Stomach (tissue), 9 donors: ENCODE data around the gene LY6G5C. TPM values are rescaled to one million over a fixed set of nuclear protein-coding genes. Genes with fewer than 3 reads are reported as not detected.

Experiments
- DNase-seq, 2 donors: peaks; one replicate each; pipeline versions ENCODE4 v3.0.0 to v3.0.0-alpha.2; 2013 to 2019
- H3K27ac ChIP-seq, 5 donors: fragments of 200-600 bp in 4 of 5; sonication (generic) in 4 of 5; one replicate each; pipeline ENCODE4 v1.5.1; 2013 to 2019; ENCODE audit warnings: mild to moderate bottlenecking in 1 of 5, moderate library complexity in 1 of 5
- H3K27me3 ChIP-seq, 3 donors: fragments of 200-600 bp; sonication (generic); one replicate each; pipeline ENCODE4 v1.5.1; 2017 to 2019; ENCODE audit warnings: mixed run types in 1 of 3
- H3K36me3 ChIP-seq, 4 donors: fragments of 200-600 bp; sonication (generic); 1 replicate in 3 of 4; 2 replicates in 1 of 4; pipeline ENCODE4 v1.5.1; 2016 to 2019
- H3K4me1 ChIP-seq, 4 donors: fragments of 200-600 bp; sonication (generic); one replicate each; pipeline ENCODE4 v1.5.1; 2016 to 2019
- H3K4me3 ChIP-seq, 4 donors: fragments of 200-600 bp; sonication (generic) in 3 of 4; one replicate each; pipeline ENCODE4 v1.5.1; 2016 to 2019; ENCODE audit warnings: mild to moderate bottlenecking in 1 of 4
- H3K9me3 ChIP-seq, 4 donors: fragments of 200-600 bp; sonication (generic); one replicate each; pipeline ENCODE4 v1.5.1; 2016 to 2019
- EP300 ChIP-seq: sonication (generic); formaldehyde crosslinking; IDR thresholded peaks from one replicate; pipeline ENCODE4 v1.6.1; 2017; ENCODE audit warnings: antibody characterized with exemption
- POLR2A ChIP-seq, 4 donors: fragments of 450-650 bp; IDR thresholded peaks; one replicate each; pipeline ENCODE4 v1.6.1; 2016; ENCODE audit warnings: antibody characterized with exemption in 4 of 4, control low read depth in 2 of 4, mild to moderate bottlenecking in 1 of 4, moderate library complexity in 1 of 4
- POLR2AphosphoS5 ChIP-seq, 3 donors: sonication (generic); formaldehyde crosslinking; IDR thresholded peaks; one replicate each; pipeline ENCODE4 v1.6.1; 2016; ENCODE audit warnings: antibody characterized with exemption in 3 of 3
- WGBS, 5 donors: extraction: QIAGEN DNeasy Blood & Tissue Kit in 3 of 5; methylation state at CpG; one replicate each; pipeline versions ENCODE4 v1.1.5 to v1.1.7; 2013 to 2018; 5-methylcytosine and 5-hydroxymethylcytosine counted together
- intact Hi-C: fragments of 100-400 bp; cut with DNase I; formaldehyde crosslinking; loops from one replicate; pipeline ENCODE4 v1.15.1; 2023; ENCODE audit warnings: low total_unique reads
- polyA plus RNA-seq, 3 donors: library from polyadenylated mRNA; stranded (reverse); fragments of 200-250 nt; gene quantifications; one replicate each; pipeline ENCODE4 v1.2.3, GENCODE V29; 2013
- total RNA-seq, 5 donors: library from RNA; depleted of rRNA; stranded (reverse); fragments of >200 nt; gene quantifications; one replicate each; pipeline versions ENCODE4 v1.1.0 to v1.2.3, GENCODE V29; 2014 to 2016
- TF ChIP-seq, protein P1 (sequence below), 7 experiments: fragments of 450-650 bp in 4 of 7; fragments of 200-600 bp in 3 of 7; sonication (generic) in 3 of 7; IDR thresholded peaks; one replicate each; pipeline ENCODE4 v1.5.1; 2016 to 2019; ENCODE audit warnings: antibody characterized with exemption in 7 of 7, control low read depth in 2 of 7, mild to moderate bottlenecking in 1 of 7
- donor health status: healthy with polysubstance abuse.
- donor health status: Bipolar disorder and iron deficiency.
- donor health status: healthy.

LY6G5C gene
- total and polyA plus RNA-seq, 8 donors = 1.8 to 4.9 (median 2.7) TPM; not detected in 5

DNA sequence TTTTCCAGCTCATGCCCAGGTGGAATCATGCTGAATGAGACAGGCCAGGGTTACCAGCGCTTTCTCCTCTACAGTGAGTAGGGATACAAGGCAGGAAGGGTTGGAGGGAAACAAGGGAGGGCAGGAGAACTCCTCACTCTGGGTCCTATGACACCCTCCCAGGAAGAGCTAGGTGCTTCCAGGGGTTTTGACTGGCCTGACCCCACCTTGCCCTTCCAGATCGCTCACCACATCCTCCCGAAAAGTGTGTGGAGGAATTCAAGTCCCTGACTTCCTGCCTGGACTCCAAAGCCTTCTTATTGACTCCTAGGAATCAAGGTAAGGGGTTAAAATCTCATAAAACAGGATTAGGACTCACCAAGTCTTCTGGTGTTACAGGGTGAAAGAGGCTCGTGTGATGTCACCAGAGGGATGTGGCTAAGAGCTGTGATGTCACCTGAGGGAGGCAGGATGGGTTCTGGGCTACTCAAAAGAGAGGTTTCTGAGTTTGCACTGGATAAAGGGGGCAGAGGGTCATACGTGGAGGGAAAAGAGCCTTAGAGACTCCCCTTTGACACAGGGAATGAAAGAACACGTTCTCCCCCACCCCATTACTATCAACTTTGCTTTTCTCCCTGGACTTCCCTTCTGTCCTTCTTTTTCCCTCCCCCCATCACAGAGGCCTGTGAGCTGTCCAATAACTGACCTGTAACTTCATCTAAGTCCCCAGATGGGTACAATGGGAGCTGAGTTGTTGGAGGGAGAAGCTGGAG lies 23.3 kb downstream of the LY6G5C start:
- intact Hi-C loops = no loop called here
- Histone ChIP-seq H3K27ac (peak overlapping the region in 3 of 5 donors; percentile 0 to 91 (median 6)), H3K4me1 (peaks cover 33 to 78% (median 69%) of the 10 kb centered on the region in 4 donors), H3K4me3 (no peak overlapping the region), H3K9me3 (no peaks in the 10 kb centered on the region), H3K27me3 (no peaks in the 10 kb centered on the region), H3K36me3 (peaks cover 13 to 42% (median 40%) of the 10 kb centered on the region in 4 donors)
- no peak for TF ChIP-seq POLR2AphosphoS5 (IDR thresholded peaks at IDR 0.05)
- TF ChIP-seq, protein P1, sequence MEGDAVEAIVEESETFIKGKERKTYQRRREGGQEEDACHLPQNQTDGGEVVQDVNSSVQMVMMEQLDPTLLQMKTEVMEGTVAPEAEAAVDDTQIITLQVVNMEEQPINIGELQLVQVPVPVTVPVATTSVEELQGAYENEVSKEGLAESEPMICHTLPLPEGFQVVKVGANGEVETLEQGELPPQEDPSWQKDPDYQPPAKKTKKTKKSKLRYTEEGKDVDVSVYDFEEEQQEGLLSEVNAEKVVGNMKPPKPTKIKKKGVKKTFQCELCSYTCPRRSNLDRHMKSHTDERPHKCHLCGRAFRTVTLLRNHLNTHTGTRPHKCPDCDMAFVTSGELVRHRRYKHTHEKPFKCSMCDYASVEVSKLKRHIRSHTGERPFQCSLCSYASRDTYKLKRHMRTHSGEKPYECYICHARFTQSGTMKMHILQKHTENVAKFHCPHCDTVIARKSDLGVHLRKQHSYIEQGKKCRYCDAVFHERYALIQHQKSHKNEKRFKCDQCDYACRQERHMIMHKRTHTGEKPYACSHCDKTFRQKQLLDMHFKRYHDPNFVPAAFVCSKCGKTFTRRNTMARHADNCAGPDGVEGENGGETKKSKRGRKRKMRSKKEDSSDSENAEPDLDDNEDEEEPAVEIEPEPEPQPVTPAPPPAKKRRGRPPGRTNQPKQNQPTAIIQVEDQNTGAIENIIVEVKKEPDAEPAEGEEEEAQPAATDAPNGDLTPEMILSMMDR (IDR thresholded peaks at IDR 0.05) = no peak
- TF ChIP-seq POLR2A (IDR thresholded peaks at IDR 0.05) = no peak
- WGBS, 5 donors = 71 to 82% (median 80%) methylated on average over 6 of the region's 6 CpGs
- no peak for DNase-seq

DNA sequence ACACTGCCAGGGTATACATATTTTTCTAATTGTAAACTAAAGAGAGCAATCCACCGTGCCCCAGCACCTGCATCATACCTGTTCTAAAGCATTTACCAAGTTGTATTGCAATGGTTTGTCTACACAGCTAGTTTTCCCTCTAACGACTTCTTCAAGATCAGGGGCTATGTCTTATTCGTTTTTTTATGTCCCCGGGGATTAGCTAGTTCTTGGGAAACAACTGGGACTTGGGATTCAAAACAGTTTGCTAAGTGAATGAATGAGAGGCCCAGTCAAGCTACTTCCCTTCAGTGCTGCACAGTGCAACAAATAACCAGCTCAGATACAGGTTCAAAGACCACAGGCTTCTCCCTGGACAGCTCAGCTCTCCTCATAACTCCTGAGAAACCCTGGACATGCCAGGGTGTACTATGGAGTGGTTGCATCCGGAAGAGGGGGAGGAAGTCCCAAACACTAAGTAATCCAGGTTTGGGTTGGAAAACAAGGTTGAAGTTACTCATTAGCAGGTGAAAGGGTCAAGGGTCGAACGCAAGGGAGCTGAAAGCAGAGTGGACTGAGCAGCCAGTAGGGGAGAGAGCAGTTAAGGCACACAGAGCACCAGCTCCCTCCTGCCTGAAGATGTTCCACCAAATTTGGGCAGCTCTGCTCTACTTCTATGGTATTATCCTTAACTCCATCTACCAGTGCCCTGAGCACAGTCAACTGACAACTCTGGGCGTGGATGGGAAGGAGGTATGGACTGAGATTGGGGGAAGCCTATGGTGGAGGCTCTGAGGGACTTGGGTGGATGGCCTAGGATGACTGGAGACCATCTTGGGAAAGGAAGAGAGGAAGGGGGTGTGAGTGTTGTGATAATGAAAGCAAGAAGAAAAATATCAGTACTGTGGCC lies 25.3 kb downstream of the LY6G5C start, which contains the start of gene APOM:
Gene APOM (plus strand): TSS at position 546 of the 889 bp plus-strand sequence. CDS start 73 bp downstream, at position 619.
- no peaks in the 10 kb centered on the region for H3K27me3 ChIP-seq
- no peaks in the 10 kb centered on the region for H3K9me3 ChIP-seq
- peaks cover 7 to 38% (median 33%) of the 10 kb centered on the region in 4 donors for H3K36me3 ChIP-seq
- intact Hi-C loops = no loop called here
- WGBS, 5 donors = 64 to 77% (median 69%) methylated on average over 8 of the region's 8 CpGs
- H3K4me3 ChIP-seq = no peak within 1 kb of the TSS
- no peak within 1 kb of the TSS for H3K27ac ChIP-seq
- H3K4me1 ChIP-seq = peaks cover 35 to 72% (median 62%) of the 10 kb centered on the region in 4 donors
- TF ChIP-seq POLR2A (IDR thresholded peaks at IDR 0.05) (no peak), EP300 (no peak), POLR2AphosphoS5 (IDR thresholded peaks at IDR 0.05) (no peak)
- TF ChIP-seq, protein P1 (IDR thresholded peaks at IDR 0.05) = no peak
- DNase-seq = no peak

DNA sequence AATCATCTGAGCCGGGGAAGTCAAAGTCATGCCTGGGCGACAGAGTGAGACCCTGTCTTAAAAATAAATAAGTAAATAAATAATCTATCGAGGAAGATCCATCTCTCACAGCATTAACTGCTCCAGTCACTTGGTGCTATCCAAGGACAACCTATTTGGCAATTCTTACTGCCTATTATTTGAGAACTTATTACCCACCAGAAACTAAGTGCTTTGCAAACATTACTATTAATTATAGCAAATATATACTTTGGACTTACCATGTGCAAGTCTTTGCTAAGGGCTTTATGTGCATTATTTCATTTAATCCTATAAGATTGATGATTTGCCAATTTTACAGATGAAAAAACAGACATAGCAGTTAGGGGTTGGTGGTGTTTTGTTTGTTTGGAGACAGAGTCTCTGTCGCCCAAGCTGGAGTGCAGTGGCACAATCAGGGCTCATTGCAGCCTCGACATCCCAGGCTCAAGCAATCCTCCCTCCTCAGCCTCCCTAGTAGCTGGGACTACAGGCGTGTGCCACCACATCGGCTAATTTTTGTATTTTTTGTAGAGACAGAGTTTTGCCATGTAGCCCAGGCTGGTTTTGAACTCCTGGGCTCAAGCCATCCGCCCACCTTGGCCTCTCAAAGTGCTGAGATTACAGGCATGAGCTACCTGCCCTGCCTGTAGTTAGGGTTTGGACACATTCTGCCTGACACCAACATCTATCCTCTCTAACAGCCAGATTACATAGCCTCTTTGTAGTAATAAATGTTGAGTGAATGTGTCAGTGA lies 26.1 kb downstream of the LY6G5C start:
- Histone ChIP-seq H3K4me1 (peaks cover 35 to 75% (median 64%) of the 10 kb centered on the region in 4 donors), H3K27me3 (no peaks in the 10 kb centered on the region), H3K4me3 (no peak overlapping the region), H3K27ac (no peak overlapping the region), H3K9me3 (no peaks in the 10 kb centered on the region), H3K36me3 (peaks cover 7 to 46% (median 39%) of the 10 kb centered on the region in 4 donors)
- intact Hi-C loops = no loop called here
- no peak for TF ChIP-seq EP300
- no peak for TF ChIP-seq POLR2AphosphoS5 (IDR thresholded peaks at IDR 0.05)
- TF ChIP-seq POLR2A (IDR thresholded peaks at IDR 0.05) = no peak
- 82 to 88% (median 86%) methylated on average over 8 of the region's 8 CpGs for WGBS, 5 donors
- DNase-seq = no peak

DNA sequence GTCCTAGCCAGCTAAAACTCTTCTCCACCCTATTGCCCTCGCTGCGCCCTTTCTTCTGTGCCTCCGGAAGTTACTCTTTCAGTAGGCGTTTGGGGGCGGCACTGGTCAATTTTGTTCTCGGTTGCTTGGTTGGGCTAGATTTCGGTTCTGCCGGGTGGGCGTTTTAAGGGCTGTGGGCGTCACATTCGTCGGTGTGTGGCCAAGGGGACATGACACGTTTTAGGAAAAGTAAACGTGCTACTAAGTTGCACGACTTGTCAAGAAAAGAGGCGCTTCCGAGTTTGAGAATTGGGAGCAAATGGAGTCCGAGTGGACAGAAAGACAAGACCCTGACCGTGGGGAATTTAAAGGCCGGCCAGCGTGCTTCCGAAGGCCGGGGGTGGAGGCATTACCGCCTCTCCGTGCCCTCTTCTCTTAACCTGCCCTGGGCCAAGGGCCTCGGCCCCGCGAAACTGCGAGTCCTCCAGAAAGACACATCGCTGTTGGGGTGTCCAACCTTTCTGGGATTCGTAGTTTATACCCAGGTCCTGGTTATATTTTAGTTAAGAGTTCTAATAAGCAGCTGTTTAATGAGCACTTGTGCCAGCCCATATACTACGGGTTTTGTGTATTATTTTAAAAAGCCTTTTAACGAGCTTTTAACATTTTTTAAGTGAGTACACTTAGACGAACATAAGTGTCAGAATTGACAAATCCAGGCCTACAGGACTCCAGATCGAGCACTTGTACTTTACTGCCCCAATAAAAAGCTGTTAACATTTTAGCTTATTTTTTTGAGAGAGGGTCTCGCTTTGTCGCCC lies 27.7 kb downstream of the LY6G5C start:
- Histone ChIP-seq H3K27ac (peak overlapping the region; percentile 97 to 99 (median 98)), H3K4me1 (peaks cover 20 to 67% (median 51%) of the 10 kb centered on the region in 4 donors), H3K4me3 (peak overlapping the region; percentile 67 to 87 (median 82)), H3K9me3 (no peaks in the 10 kb centered on the region), H3K27me3 (no peaks in the 10 kb centered on the region), H3K36me3 (peaks cover 24 to 63% (median 54%) of the 10 kb centered on the region in 4 donors)
- peak in 1 of 2 donors; percentile 89 for DNase-seq
- intact Hi-C loops = no loop called here
- TF ChIP-seq EP300 = no peak
- TF ChIP-seq POLR2AphosphoS5 (IDR thresholded peaks at IDR 0.05) = peak in 2 of 3 donors; percentile 78 to 80
- TF ChIP-seq, protein P1 (IDR thresholded peaks at IDR 0.05) = peak in 1 of 7 experiments; percentile 3
- TF ChIP-seq POLR2A (IDR thresholded peaks at IDR 0.05) = peak in 1 of 4 donors; percentile 37
- 7 to 9% (median 7%) methylated on average over 37 of the region's 37 CpGs for WGBS, 5 donors
